ENCODE results near the gene TK2.
A peak's percentile ranks its signal among the peaks of the same experiment; 100 is the strongest.

The TK2 gene

GRCh38 chr16:66562409-66562808 is 12.5 kb upstream of the TK2 start:
- no peaks in the 10 kb centered on the region for H3K9me2 ChIP-seq (replicated peaks; ENCODE audit: low read depth, low read length)
- H3K79me2 ChIP-seq (ENCODE audit: insufficient read depth, low read length), result peaks cover 89% of the 10 kb centered on the region
- H3K36me3 ChIP-seq (ENCODE audit: insufficient read depth, low read length), result peaks cover 40% of the 10 kb centered on the region
- no peaks in the 10 kb centered on the region for H3K27me3 ChIP-seq (ENCODE audit: insufficient read depth, low read length, poor library complexity, severe bottlenecking)
- H3F3A ChIP-seq (ENCODE audit: low read depth), result no peaks in the 10 kb centered on the region; the same call in 1 of the 2 replicates
- H4K20me1 ChIP-seq (ENCODE audit: insufficient read depth, low read length, poor library complexity, severe bottlenecking), result peaks cover 68% of the 10 kb centered on the region
- H2AFZ ChIP-seq (ENCODE audit: low read length), result no peak overlapping the region
- H3K4me3 ChIP-seq (ENCODE audit: low read length, poor library complexity, severe bottlenecking), result peak overlapping the region; percentile 45
- peaks cover 67% of the 10 kb centered on the region for H3K4me1 ChIP-seq (ENCODE audit: insufficient read depth, low read length, poor library complexity, severe bottlenecking)
- H3K9me3 ChIP-seq (ENCODE audit: insufficient read depth, low read depth, low read length), result no peaks in the 10 kb centered on the region
- H3K9ac ChIP-seq (ENCODE audit: low read depth, low read length, poor library complexity, severe bottlenecking), result peak overlapping the region; percentile 11
- H3K4me2 ChIP-seq (ENCODE audit: low read depth, low read length, poor library complexity, severe bottlenecking), result peak overlapping the region; percentile 98
- TF ChIP-seq EZH2phosphoT487 (IDR thresholded peaks at IDR 0.05; ENCODE audit: borderline replicate concordance) (no peak), CTCF (conservative IDR thresholded peaks at IDR 0.05; ENCODE audit: low read length) (peak; percentile 42)

- H3K4me1 ChIP-seq (ENCODE audit: insufficient read depth, low read length, poor library complexity, severe bottlenecking), result peaks cover 73% of the 10 kb centered on the region
- H4K20me1 ChIP-seq (ENCODE audit: insufficient read depth, low read length, poor library complexity, severe bottlenecking), result peaks cover 75% of the 10 kb centered on the region
- H3K36me3 ChIP-seq (ENCODE audit: insufficient read depth, low read length), result peaks cover 34% of the 10 kb centered on the region; the same call in 1 of the 2 replicates
Measured at GRCh38 chr16:66561381-66562080, 11.6 kb upstream of the TK2 start.

GRCh38 chr16:66560107-66560506 is 10.2 kb upstream of the TK2 start:
- Histone ChIP-seq H3K4me3 (ENCODE audit: low read length, poor library complexity, severe bottlenecking) (peak overlapping the region; percentile 45), H3K36me3 (ENCODE audit: insufficient read depth, low read length) (peaks cover 21% of the 10 kb centered on the region; the same call in 1 of the 2 replicates), H4K20me1 (ENCODE audit: insufficient read depth, low read length, poor library complexity, severe bottlenecking) (peaks cover 82% of the 10 kb centered on the region), H2AFZ (ENCODE audit: low read length) (no peak overlapping the region), H3K9me2 (replicated peaks; ENCODE audit: low read depth, low read length) (no peaks in the 10 kb centered on the region), H3F3A (ENCODE audit: low read depth) (no peaks in the 10 kb centered on the region; the same call in 1 of the 2 replicates), H3K4me2 (ENCODE audit: low read depth, low read length, poor library complexity, severe bottlenecking) (peak overlapping the region; percentile 98), H3K4me1 (ENCODE audit: insufficient read depth, low read length, poor library complexity, severe bottlenecking) (peaks cover 87% of the 10 kb centered on the region), H3K27me3 (ENCODE audit: insufficient read depth, low read length, poor library complexity, severe bottlenecking) (no peaks in the 10 kb centered on the region), H3K9me3 (ENCODE audit: insufficient read depth, low read depth, low read length) (no peaks in the 10 kb centered on the region), H3K9ac (ENCODE audit: low read depth, low read length, poor library complexity, severe bottlenecking) (peak overlapping the region; percentile 33), H3K79me2 (ENCODE audit: insufficient read depth, low read length) (peaks cover 99% of the 10 kb centered on the region)
- TF ChIP-seq EZH2phosphoT487 (IDR thresholded peaks at IDR 0.05; ENCODE audit: borderline replicate concordance) (no peak), CTCF (conservative IDR thresholded peaks at IDR 0.05; ENCODE audit: low read length) (no peak)

More at GRCh38 chr16:66561381-66562080, 11.6 kb upstream of the TK2 start:
- Histone ChIP-seq H3K79me2 (ENCODE audit: insufficient read depth, low read length) (peaks cover 94% of the 10 kb centered on the region), H3K9me3 (ENCODE audit: insufficient read depth, low read depth, low read length) (no peaks in the 10 kb centered on the region), H3K27me3 (ENCODE audit: insufficient read depth, low read length, poor library complexity, severe bottlenecking) (no peaks in the 10 kb centered on the region), H2AFZ (ENCODE audit: low read length) (no peak overlapping the region), H3K4me3 (ENCODE audit: low read length, poor library complexity, severe bottlenecking) (peak overlapping the region; percentile 45), H3K9me2 (replicated peaks; ENCODE audit: low read depth, low read length) (no peaks in the 10 kb centered on the region), H3K9ac (ENCODE audit: low read depth, low read length, poor library complexity, severe bottlenecking) (peak overlapping the region; percentile 33), H3F3A (ENCODE audit: low read depth) (no peaks in the 10 kb centered on the region; the same call in 1 of the 2 replicates), H3K4me2 (ENCODE audit: low read depth, low read length, poor library complexity, severe bottlenecking) (peak overlapping the region; percentile 98)
- TF ChIP-seq EZH2phosphoT487 (IDR thresholded peaks at IDR 0.05; ENCODE audit: borderline replicate concordance) (no peak), CTCF (conservative IDR thresholded peaks at IDR 0.05; ENCODE audit: low read length) (no peak)

Data from Loucy (cell line).